ENCODE measurements around the gene ILF2.

DNA sequence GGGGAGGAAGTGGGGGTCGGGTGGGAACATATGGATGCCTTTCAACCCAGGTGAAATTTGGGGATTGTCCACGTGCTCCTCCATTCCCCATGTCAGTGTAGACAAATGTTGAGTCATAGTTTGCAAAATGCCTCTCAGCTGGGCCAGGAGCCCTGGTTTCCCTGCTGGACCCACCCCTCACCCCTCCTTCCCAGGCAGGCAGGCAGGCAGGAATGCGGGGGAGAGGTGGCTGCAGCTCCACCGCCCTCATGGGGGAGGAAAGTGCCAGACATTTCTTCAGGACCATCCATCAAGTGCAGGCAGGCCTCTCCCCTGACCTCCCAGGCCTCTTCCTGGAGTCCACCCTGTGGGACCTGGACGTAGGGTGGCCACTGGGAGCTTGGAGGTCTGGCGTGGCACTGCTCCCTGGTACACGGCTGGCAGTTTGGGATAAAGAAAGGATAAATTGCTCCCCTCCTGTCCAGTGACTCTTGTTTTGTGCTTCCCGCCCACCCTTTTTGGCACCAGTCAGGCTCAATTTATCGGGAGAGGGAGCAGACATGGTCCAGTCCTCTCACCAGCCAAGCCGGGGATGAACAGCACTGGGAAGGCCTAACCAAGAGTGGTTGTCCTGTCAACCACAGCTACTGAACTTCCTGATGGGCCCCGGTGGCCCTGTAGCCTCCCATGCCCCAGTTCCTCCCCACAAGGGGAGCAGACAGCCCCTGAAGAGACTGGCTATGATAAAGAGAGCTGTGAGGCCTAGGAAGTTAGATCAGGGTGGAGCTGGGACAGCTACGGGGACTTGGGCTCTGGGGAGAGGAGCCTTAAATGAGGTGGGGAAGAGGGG lies 26.6 kb upstream of the ILF2 start:
- TF ChIP-seq POLR2A (IDR thresholded peaks at IDR 0.05; ENCODE audit: low read depth) (no peak), POLR2AphosphoS5 (IDR thresholded peaks at IDR 0.05) (peak; percentile 57 to 73), EP300 (IDR thresholded peaks at IDR 0.05) (no peak)
- TF ChIP-seq, protein P1, sequence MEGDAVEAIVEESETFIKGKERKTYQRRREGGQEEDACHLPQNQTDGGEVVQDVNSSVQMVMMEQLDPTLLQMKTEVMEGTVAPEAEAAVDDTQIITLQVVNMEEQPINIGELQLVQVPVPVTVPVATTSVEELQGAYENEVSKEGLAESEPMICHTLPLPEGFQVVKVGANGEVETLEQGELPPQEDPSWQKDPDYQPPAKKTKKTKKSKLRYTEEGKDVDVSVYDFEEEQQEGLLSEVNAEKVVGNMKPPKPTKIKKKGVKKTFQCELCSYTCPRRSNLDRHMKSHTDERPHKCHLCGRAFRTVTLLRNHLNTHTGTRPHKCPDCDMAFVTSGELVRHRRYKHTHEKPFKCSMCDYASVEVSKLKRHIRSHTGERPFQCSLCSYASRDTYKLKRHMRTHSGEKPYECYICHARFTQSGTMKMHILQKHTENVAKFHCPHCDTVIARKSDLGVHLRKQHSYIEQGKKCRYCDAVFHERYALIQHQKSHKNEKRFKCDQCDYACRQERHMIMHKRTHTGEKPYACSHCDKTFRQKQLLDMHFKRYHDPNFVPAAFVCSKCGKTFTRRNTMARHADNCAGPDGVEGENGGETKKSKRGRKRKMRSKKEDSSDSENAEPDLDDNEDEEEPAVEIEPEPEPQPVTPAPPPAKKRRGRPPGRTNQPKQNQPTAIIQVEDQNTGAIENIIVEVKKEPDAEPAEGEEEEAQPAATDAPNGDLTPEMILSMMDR (IDR thresholded peaks at IDR 0.05), result no peak

Measured in esophagus muscularis mucosa (tissue), 4 donors.